ENCODE results near the gene SSX4B.
"Not testable (repeated sequence)": the region's sequence is repeated elsewhere in the genome, so short reads cannot be mapped to it uniquely, and the experiment has no call there.

- not testable (repeated sequence) for TF ChIP-seq CREM (IDR thresholded peaks at IDR 0.05; ENCODE audit: low read depth); REST (IDR thresholded peaks at IDR 0.05; ENCODE audit: low read depth, low read length); SIN3A (IDR thresholded peaks at IDR 0.05; ENCODE audit: low read depth, low read length); BHLHE40 (IDR thresholded peaks at IDR 0.05; ENCODE audit: borderline replicate concordance in 1 of 2, low read depth in 2 of 2, low read length in 1 of 2); NR2C2 (IDR thresholded peaks at IDR 0.05; ENCODE audit: borderline replicate concordance, control insufficient read depth, insufficient read length, low read depth); USF2 (IDR thresholded peaks at IDR 0.05; ENCODE audit: borderline replicate concordance, low read depth, low read length); CHD2 (IDR thresholded peaks at IDR 0.05; ENCODE audit: borderline replicate concordance, low read depth, low read length); JUND (IDR thresholded peaks at IDR 0.05; ENCODE audit: low read depth, low read length); RBBP5 (conservative IDR thresholded peaks at IDR 0.05); CTCF (IDR thresholded peaks at IDR 0.05 in 2 of 3, conservative IDR thresholded peaks at IDR 0.05 in 1 of 3; ENCODE audit: control insufficient read depth in 2 of 3, extremely low read depth in 1 of 3, insufficient read depth in 1 of 3, low read depth in 3 of 3, low read length in 3 of 3); JUNB (IDR thresholded peaks at IDR 0.05); RFX5 (IDR thresholded peaks at IDR 0.05; ENCODE audit: low read depth, low read length); TAF1 (IDR thresholded peaks at IDR 0.05; ENCODE audit: borderline replicate concordance, low read depth, low read length)
These were observed 43.9 kb downstream of the SSX4B start for GRCh38 chrX:48367717-48368408.

Data from GM12878 (cell line).